NCI-H187 treated with DMSO at 0.1 percent for 48 hours (cell line): Measurements from ENCODE around the gene UFSP1.
"Not testable (repeated sequence)": the region's sequence is repeated elsewhere in the genome, so short reads cannot be mapped to it uniquely, and the experiment has no call there.

Experiments
- DNase-seq: peaks from one replicate; lab custom pipeline; 2025; lab: John Stamatoyannopoulos, UW

UFSP1 gene

GRCh38 chr7:100888988-100889750, at the start of gene UFSP1:
Gene UFSP1 (minus strand): TSS chr7:100889715. CDS start chr7:100889271, 444 bp downstream.
- DNase-seq = no peak

GRCh38 chr7:100936167-100936566, 46.7 kb upstream of the UFSP1 start:
- DNase-seq = not testable (repeated sequence)

GRCh38 chr7:100935381-100935780, 45.9 kb upstream of the UFSP1 start:
- not testable (repeated sequence) for DNase-seq

- DNase-seq = no peak
These were observed 44.2 kb upstream of the UFSP1 start for GRCh38 chr7:100933734-100934133.

GRCh38 chr7:100929808-100930174, 40.3 kb upstream of the UFSP1 start:
- no peak for DNase-seq

GRCh38 chr7:100923616-100924015, 34.1 kb upstream of the UFSP1 start:
- DNase-seq = not testable (repeated sequence)

GRCh38 chr7:100921039-100921438, 31.5 kb upstream of the UFSP1 start:
- DNase-seq = no peak

- not testable (repeated sequence) for DNase-seq
These were observed 30.4 kb upstream of the UFSP1 start for GRCh38 chr7:100919779-100920437.

- DNase-seq = not testable (repeated sequence)
These were observed 29.8 kb upstream of the UFSP1 start for GRCh38 chr7:100919335-100919734.

- DNase-seq = no peak
These were observed 25.4 kb upstream of the UFSP1 start for GRCh38 chr7:100914879-100915447.

- DNase-seq = no peak
These were observed 24.8 kb upstream of the UFSP1 start for GRCh38 chr7:100914208-100914878.

GRCh38 chr7:100911484-100911883, 22.0 kb upstream of the UFSP1 start:
- DNase-seq = no peak

GRCh38 chr7:100910443-100910842, 20.9 kb upstream of the UFSP1 start:
- not testable (repeated sequence) for DNase-seq

- DNase-seq = no peak
These were observed 19.0 kb upstream of the UFSP1 start for GRCh38 chr7:100908512-100908911.

- no peak for DNase-seq
These were observed 13.1 kb upstream of the UFSP1 start for GRCh38 chr7:100902638-100903037.

- no peak for DNase-seq
These were observed 12.4 kb upstream of the UFSP1 start for GRCh38 chr7:100901921-100902332.

GRCh38 chr7:100900978-100901377, 11.5 kb upstream of the UFSP1 start:
- no peak for DNase-seq

GRCh38 chr7:100899432-100899831, 9.9 kb upstream of the UFSP1 start:
- DNase-seq = no peak

- DNase-seq = no peak
These were observed 8.4 kb upstream of the UFSP1 start for GRCh38 chr7:100897772-100898454.

GRCh38 chr7:100896732-100897608, 7.5 kb upstream of the UFSP1 start:
- DNase-seq = no peak
